Measurements from ENCODE around the gene USHBP1.

GRCh38 chr19:17283504-17283996 is 19.0 kb upstream of the USHBP1 start:
- TF ChIP-seq CTCF (IDR thresholded peaks at IDR 0.05; ENCODE audit: low read depth, low read length) (no peak), POLR2A (IDR thresholded peaks at IDR 0.05; ENCODE audit: extremely low read depth, insufficient read length) (no peak), MAX (IDR thresholded peaks at IDR 0.05; ENCODE audit: low read depth, low read length) (no peak)

All from NB4 (cell line).